Esophagus muscularis mucosa (tissue), 3 donors: Measurements from ENCODE around the gene CLIC6.

Experiments
- CTCF ChIP-seq, 3 experiments: fragments of 200-600 bp in 2 of 3; fragments of 450-650 bp in 1 of 3; sonication (generic) in 2 of 3; IDR thresholded peaks; one replicate each; pipeline ENCODE4 v1.5.1; 2017 to 2019; ENCODE audit warnings: antibody characterized with exemption in 3 of 3, mild to moderate bottlenecking in 2 of 3, moderate library complexity in 1 of 3
- POLR2AphosphoS5 ChIP-seq, 2 donors: sonication (generic); formaldehyde crosslinking; IDR thresholded peaks; one replicate each; pipeline ENCODE4 v1.6.1; 2017; ENCODE audit warnings: antibody characterized with exemption in 2 of 2

- no peak for TF ChIP-seq CTCF (IDR thresholded peaks at IDR 0.05)
- no peak for TF ChIP-seq POLR2AphosphoS5 (IDR thresholded peaks at IDR 0.05)
Measured at GRCh38 chr21:34728479-34728878, 59.7 kb downstream of the CLIC6 start.
